Astrocyte of the cerebellum (primary cell): ENCODE measurements around the gene CELF4.

ENCODE experiments used
- DNase-seq: peaks from one replicate; pipeline ENCODE4 v3.0.0-alpha.2; 2011; ENCODE audit warnings: low read depth
- H3K4me3 ChIP-seq: 2 replicates; pipeline ENCODE4 v1.5.1; 2011; ENCODE audit warnings: mild to moderate bottlenecking, low read depth, low read length, moderate library complexity
- CTCF ChIP-seq: IDR thresholded peaks from 2 replicates; pipeline ENCODE4 v1.5.1; 2012; ENCODE audit warnings: low read length, low read depth, moderate library complexity, mild to moderate bottlenecking; ENCODE audit errors: missing control alignments
- in situ Hi-C: cut with HindIII; loops from 2 replicates; pipeline ENCODE4 v1.10.0; 2017; ENCODE audit warnings: low sequenced_read_pairs

Gene CELF4

GRCh38 chr18:37545461-37546271, 19.9 kb downstream of the CELF4 start:
- no peak overlapping the region for H3K4me3 ChIP-seq
- no peak for TF ChIP-seq CTCF
- in situ Hi-C loops, result no loop called here
- no peak for DNase-seq

GRCh38 chr18:37544713-37545112, 20.9 kb downstream of the CELF4 start:
- in situ Hi-C loops, result no loop called here
- no peak overlapping the region for H3K4me3 ChIP-seq
- no peak for DNase-seq
- TF ChIP-seq CTCF, result no peak

GRCh38 chr18:37544217-37544616, 21.4 kb downstream of the CELF4 start:
- in situ Hi-C loops, result no loop called here
- no peak overlapping the region for H3K4me3 ChIP-seq
- no peak for DNase-seq
- no peak for TF ChIP-seq CTCF

GRCh38 chr18:37543321-37543720, 22.3 kb downstream of the CELF4 start:
- in situ Hi-C loops, result no loop called here
- no peak overlapping the region for H3K4me3 ChIP-seq

GRCh38 chr18:37541517-37541916, 24.1 kb downstream of the CELF4 start:
- DNase-seq, result no peak
- H3K4me3 ChIP-seq, result no peak overlapping the region
- no peak for TF ChIP-seq CTCF
- in situ Hi-C loops, result no loop called here

More at GRCh38 chr18:37543321-37543720, 22.3 kb downstream of the CELF4 start:
- DNase-seq, result no peak
- TF ChIP-seq CTCF, result no peak

GRCh38 chr18:37540424-37541138, 25.0 kb downstream of the CELF4 start:
- no peak for DNase-seq
- H3K4me3 ChIP-seq, result no peak overlapping the region
- in situ Hi-C loops, result no loop called here
- no peak for TF ChIP-seq CTCF
